Stimulated activated CD8-positive, alpha-beta memory T cell treated with anti-CD3 and anti-CD28 coated beads, Interleukin-4, amount 100 ng/mL, for 24 hours (primary cell): ENCODE results near the gene WASF3.
"Not testable (repeated sequence)": the region's sequence is repeated elsewhere in the genome, so short reads cannot be mapped to it uniquely, and the experiment has no call there.

Experiments used
- DNase-seq: peaks from one replicate; pipeline ENCODE4 v3.0.0-alpha.2; 2020; ENCODE audit warnings: low read depth

WASF3 gene

DNA sequence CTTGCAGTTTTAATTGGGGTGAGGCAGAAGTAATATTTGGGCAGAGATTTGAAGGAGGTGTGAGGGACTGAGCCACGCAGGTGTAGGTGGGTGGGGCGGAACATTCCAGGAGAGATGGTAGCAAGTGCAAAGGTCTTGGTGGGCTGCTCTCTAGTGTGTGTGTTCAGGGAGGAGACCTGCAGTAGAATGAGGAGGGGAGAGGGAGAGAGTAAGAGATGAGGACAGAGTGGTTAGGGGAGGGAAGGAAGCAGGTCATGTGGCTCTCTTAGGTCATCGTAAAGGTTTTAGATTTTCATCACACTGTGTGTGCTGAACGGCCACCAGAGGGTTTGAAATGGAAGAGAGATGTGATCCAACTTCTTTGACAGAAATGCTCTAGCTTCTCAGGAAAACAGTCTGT, 33.5 kb downstream of the WASF3 start:
- no peak for DNase-seq

- no peak for DNase-seq
These were observed 34.2 kb downstream of the WASF3 start for GRCh38 chr13:26591672-26592071.

GRCh38 chr13:26593661-26594060, 36.2 kb downstream of the WASF3 start:
- no peak for DNase-seq

DNA sequence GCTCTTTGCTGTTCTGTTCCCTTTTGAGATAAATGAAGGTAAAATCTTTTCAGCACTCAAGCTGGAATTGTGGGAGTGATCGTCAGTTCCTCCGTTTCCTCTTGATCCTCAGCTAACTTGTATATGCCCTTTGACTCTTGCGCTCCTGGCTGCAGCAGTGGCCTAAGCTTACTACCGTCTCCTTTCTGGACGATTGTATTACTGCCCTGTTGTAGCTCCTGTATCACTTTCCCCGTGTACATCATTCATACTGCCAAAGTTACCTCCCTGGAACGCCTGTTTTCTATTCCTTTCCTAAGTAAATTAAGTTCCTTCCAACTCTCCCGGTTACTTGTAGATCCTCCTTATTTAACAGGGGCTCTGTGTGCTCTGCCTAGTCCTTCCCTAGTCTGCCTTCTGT, 36.9 kb downstream of the WASF3 start:
- DNase-seq: no peak

- DNase-seq: no peak
These were observed 39.0 kb downstream of the WASF3 start for GRCh38 chr13:26596458-26596857.

- no peak for DNase-seq
These were observed 41.9 kb downstream of the WASF3 start for GRCh38 chr13:26599403-26599802.

- DNase-seq: no peak
These were observed 42.4 kb downstream of the WASF3 start for GRCh38 chr13:26599860-26600259.

- no peak for DNase-seq
These were observed 42.9 kb downstream of the WASF3 start for GRCh38 chr13:26600343-26600742.

DNA sequence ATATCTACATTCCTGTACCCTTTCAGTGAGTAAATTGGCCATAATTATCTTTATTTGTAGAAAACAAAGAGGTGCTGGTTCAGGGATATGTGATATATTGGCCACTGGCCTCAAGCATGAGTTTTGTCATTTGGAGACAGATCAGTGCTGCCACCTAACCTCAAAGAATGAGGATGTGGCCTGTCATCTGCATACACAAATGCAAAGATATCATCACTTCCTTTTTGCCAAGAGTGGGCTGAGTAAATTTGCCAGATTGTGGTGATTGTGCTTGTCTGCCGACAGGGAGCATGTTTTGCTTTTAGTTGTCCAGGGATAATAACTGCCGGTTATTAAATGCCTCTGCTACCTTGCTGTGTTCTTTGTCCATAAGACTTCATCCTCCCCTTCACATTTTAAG, 44.2 kb downstream of the WASF3 start:
- DNase-seq: no peak

DNA sequence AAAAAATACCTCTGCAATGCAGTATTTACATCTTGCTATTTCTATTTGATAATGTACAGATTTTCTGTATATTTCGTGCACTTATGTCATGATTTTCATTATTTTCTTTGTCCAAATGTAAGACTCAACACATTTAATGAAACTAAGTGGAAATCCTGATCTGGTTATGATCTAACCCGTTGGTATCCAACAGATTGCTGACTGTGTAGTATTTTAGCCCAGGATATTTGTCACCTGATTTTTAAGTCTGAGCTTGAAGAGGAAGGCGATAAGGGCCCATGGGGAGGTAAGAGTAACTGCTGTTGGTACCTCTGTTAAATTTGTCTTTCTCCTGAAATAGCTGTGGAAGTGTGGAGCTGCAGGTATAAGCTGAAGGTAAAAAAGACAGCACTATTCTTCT, 45.3 kb downstream of the WASF3 start:
- no peak for DNase-seq

DNA sequence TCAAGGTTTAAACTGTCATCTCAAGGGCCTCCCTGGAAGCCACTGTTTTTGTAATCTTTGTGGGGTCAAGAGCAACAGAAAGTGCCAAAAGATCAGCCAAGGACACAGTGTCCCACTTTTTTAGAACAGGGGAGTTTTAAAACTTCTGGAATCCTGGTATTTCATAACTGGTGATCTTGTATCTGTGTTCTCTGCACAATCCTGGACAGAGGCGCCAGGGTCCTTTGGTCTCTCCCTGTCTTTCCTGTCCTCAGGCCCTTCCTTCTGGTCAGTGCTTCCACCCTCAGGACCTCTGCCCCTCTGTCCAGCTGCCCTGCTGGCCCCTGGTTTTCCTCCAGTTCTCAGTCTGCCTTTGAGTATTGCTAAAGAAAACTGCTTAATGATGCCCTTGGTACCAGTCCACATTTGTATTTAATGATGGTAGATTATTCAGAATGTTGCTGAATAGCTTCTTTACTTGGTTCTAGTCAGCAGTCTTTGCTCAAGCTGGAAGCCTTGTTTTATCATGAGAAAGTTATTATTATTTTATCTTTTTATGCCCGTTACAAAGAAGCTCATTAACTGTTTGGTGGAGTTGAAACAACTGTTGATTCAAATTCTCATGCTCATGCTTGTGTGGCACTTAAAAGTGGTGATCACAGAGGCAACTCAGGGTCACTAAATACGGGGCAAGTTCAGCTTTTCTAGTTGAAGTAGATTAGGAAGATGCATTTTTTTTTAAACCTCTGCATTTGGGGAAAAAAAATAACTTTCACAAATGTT, 47.5 kb downstream of the WASF3 start:
- DNase-seq: no peak

- DNase-seq: no peak
These were observed 48.4 kb downstream of the WASF3 start for GRCh38 chr13:26605845-26606244.

DNA sequence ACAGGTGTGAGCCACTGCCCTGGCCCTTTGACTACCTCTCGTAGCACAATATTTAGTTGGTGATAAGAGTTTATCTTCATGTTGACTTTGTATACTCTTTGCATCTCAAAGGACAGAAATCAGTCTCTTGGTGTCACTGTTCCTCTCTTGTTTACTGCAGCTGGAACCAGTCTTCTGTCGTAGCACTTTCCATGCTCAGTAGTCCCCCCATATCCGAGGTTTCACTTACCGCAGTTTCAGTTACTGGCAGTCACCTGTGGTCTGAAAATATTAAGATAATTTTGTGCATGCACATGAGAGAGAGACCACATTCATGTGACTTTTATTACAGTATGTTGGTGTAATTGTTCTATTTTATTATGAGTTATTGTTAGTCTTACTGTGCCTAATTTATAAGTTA, 49.1 kb downstream of the WASF3 start:
- no peak for DNase-seq

GRCh38 chr13:26614721-26615120, 57.2 kb downstream of the WASF3 start:
- no peak for DNase-seq

- no peak for DNase-seq
These were observed 58.6 kb downstream of the WASF3 start for GRCh38 chr13:26616126-26616525.

- no peak for DNase-seq
These were observed 61.2 kb downstream of the WASF3 start for GRCh38 chr13:26618726-26619125.

GRCh38 chr13:26619358-26619757, 61.9 kb downstream of the WASF3 start:
- no peak for DNase-seq

- no peak for DNase-seq
These were observed 64.4 kb downstream of the WASF3 start for GRCh38 chr13:26621731-26622401.

DNA sequence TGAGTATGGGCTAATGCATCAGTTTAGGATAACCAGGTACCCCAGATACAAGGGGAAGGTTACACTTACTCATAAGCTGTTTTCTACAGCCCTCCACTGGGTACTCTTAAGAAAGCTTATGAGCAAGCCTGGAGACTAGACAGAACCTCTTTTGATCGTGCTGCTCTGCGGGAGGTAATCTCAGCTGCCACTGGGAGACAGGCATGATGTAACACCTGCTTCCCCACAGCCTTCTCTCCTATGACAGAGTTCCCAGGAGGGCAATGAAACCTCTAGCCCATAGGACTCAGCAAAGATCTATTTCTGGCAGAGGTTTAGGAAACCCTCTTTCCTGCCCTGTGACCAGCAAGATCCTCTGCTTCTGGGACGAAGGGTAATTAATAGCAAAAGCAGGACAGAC, 65.6 kb downstream of the WASF3 start:
- no peak for DNase-seq

GRCh38 chr13:26624572-26624971, 67.1 kb downstream of the WASF3 start:
- no peak for DNase-seq

DNA sequence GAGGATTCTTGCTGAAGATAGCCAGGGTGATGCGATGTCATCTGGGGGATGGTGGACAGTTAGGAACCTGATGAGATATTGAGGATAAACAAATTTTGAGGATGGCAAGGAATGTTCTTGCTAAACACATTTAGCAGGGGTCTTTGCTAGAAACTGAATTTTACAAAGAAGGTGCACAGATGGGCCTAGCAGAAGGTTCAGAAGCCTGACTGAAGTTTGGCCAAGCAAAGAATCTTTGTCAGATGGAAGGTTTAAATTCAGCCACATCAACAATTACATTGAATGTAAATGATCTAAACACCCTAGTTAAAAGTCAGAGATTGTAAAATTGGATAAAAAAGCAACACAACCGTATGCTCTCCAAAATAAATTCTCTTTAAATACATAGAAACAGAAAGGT, 68.8 kb downstream of the WASF3 start:
- no peak for DNase-seq

- DNase-seq: no peak
These were observed 71.2 kb downstream of the WASF3 start for GRCh38 chr13:26628706-26629105.

DNA sequence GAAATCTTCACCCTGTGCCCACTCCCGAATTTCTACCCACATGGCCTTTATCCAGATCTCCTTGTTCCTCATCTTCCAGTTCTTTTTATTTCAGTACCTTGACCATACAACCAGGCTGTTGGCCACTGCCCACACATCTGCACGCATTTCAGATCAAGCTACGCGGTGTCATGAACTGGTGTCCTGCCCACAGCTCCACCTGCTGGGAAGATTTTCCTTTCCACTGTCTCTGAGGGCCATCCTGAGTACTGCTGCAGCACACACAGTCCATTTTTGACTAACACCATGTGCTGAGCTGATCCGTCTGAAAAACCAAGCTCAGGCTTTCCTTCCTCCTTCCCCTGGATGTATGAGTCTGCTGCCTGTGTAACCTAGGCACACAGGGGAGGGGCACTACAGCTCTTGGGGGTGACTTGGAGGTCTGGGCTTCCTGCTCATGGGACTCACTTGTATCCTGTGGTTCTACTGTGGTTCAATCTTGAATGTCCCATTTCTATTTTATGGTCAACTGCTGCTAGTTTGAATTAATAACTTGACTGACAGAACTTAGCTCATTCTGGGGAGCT, 71.9 kb downstream of the WASF3 start:
- no peak for DNase-seq

- DNase-seq: not testable (repeated sequence)
These were observed 78.2 kb downstream of the WASF3 start for GRCh38 chr13:26635634-26636033.
